IMR-90 (cell line): ENCODE data around the gene PXDC1. TPM values are rescaled to one million over a fixed set of nuclear protein-coding genes. Genes with fewer than 3 reads are reported as not detected.

Source experiments
- ATAC-seq: fragments of 200-7000 bp; cut with Tn5 transposase; 2 replicates; pipeline ENCODE4 v1.9.1; 2020; ENCODE audit warnings: low read depth, mild to moderate bottlenecking, moderate library complexity
- BruUV-seq: library from RNA; stranded (reverse); fragments of 400-500 nt; replicated peaks from 2 replicates; lab custom pipeline; 2021; lab: Mats Ljungman, UMichigan
- CTCF ChIA-PET: fragments of 300-600 bp; formaldehyde crosslinking; extraction: SDS; loops from one replicate; lab custom pipeline; 2021; ENCODE audit warnings: antibody characterized with exemption; lab: Yijun Ruan, JAX
- POLR2A ChIA-PET: fragments of 300-600 bp; sonication (Branson Sonifier 250); formaldehyde crosslinking; loops from one replicate; lab custom pipeline; 2022; ENCODE audit warnings: antibody characterized with exemption; ENCODE audit not compliant: unreplicated experiment; lab: Charles Lee
- DNase-seq: peaks from one replicate; pipeline ENCODE4 v3.0.0; 2013
- H2AFZ ChIP-seq: replicated peaks from 2 replicates; pipeline ENCODE3; 2013; ENCODE audit warnings: low read length, mild to moderate bottlenecking; ENCODE audit not compliant: poor library complexity
- H2AK5ac ChIP-seq: 2 replicates; pipeline ENCODE4 v1.6.1; 2013; ENCODE audit warnings: low read depth, low read length, inconsistent platforms
- H2AK9ac ChIP-seq: replicated peaks from 2 replicates; pipeline ENCODE3; 2013; ENCODE audit warnings: mild to moderate bottlenecking, low read depth, low read length, moderate library complexity; ENCODE audit not compliant: poor library complexity
- H2BK120ac ChIP-seq: 2 replicates; pipeline ENCODE4 v1.6.1; 2013; ENCODE audit warnings: low read depth, low read length, inconsistent platforms
- H2BK15ac ChIP-seq: 3 replicates; pipeline ENCODE4 v1.6.1; 2013; ENCODE audit warnings: low read depth, low read length, inconsistent platforms
- H2BK20ac ChIP-seq: 2 replicates; pipeline ENCODE4 v1.6.1; 2013; ENCODE audit warnings: low read depth, mild to moderate bottlenecking, inconsistent platforms, low read length, moderate library complexity
- H2BK5ac ChIP-seq: 2 replicates; pipeline ENCODE4 v1.6.1; 2013; ENCODE audit warnings: mild to moderate bottlenecking, low read depth, low read length, inconsistent platforms; ENCODE audit not compliant: poor library complexity, severe bottlenecking
- H3K14ac ChIP-seq: replicated peaks from 2 replicates; pipeline ENCODE4 v1.6.1; 2013; ENCODE audit warnings: low read depth, low read length, inconsistent platforms
- H3K18ac ChIP-seq: 2 replicates; pipeline ENCODE4 v1.6.1; 2013; ENCODE audit warnings: low read depth, low read length, control low read depth
- H3K23ac ChIP-seq: 2 replicates; pipeline ENCODE4 v1.6.1; 2013; ENCODE audit warnings: low read depth, low read length, inconsistent platforms
- H3K27ac ChIP-seq: 2 replicates; pipeline ENCODE4 v1.5.1; 2013; ENCODE audit warnings: mild to moderate bottlenecking, control low read depth, low read length; ENCODE audit not compliant: insufficient read depth
- H3K27me3 ChIP-seq: 2 replicates; pipeline ENCODE4 v1.6.1; 2013; ENCODE audit warnings: low read length; ENCODE audit not compliant: control insufficient read depth, insufficient read depth
- H3K36me3 ChIP-seq: 2 replicates; pipeline ENCODE4 v1.6.1; 2013; ENCODE audit warnings: low read length, mixed read lengths; ENCODE audit not compliant: control insufficient read depth, insufficient read depth
- H3K4ac ChIP-seq: 2 replicates; pipeline ENCODE4 v1.6.1; 2013; ENCODE audit warnings: low read depth, low read length, inconsistent platforms
- H3K4me1 ChIP-seq: 2 replicates; pipeline ENCODE4 v1.6.1; 2013; ENCODE audit warnings: low read length, mixed read lengths; ENCODE audit not compliant: control insufficient read depth, insufficient read depth
- H3K4me2 ChIP-seq: 2 replicates; pipeline ENCODE4 v1.6.1; 2013; ENCODE audit warnings: low read depth, mild to moderate bottlenecking, control low read depth, low read length, moderate library complexity
- H3K4me3 ChIP-seq: 2 replicates; pipeline ENCODE4 v1.5.1; 2013; ENCODE audit warnings: low read depth, mild to moderate bottlenecking, control low read depth, low read length, moderate library complexity; ENCODE audit not compliant: insufficient read depth
- H3K56ac ChIP-seq: 2 replicates; pipeline ENCODE4 v1.6.1; 2013; ENCODE audit warnings: low read length, inconsistent platforms; ENCODE audit not compliant: insufficient read depth; ENCODE audit errors: extremely low read depth
- H3K79me1 ChIP-seq, 2 experiments: 2 replicates each; pipeline ENCODE4 v1.6.1; 2013; ENCODE audit warnings: low read length in 2 of 2, inconsistent platforms in 1 of 2, low read depth in 1 of 2
- H3K9ac ChIP-seq: 2 replicates; pipeline ENCODE4 v1.6.1; 2013; ENCODE audit warnings: low read depth, low read length, control low read depth
- H3K9me1 ChIP-seq: 2 replicates; pipeline ENCODE4 v1.6.1; 2013; ENCODE audit warnings: low read length, inconsistent platforms; ENCODE audit not compliant: insufficient read depth
- H3K9me3 ChIP-seq: 2 replicates; pipeline ENCODE4 v1.6.1; 2013; ENCODE audit warnings: low read length; ENCODE audit not compliant: control insufficient read depth, insufficient read depth
- H4K20me1 ChIP-seq: 2 replicates; pipeline ENCODE4 v1.6.1; 2013; ENCODE audit warnings: low read length, inconsistent platforms; ENCODE audit not compliant: insufficient read depth
- H4K5ac ChIP-seq: 2 replicates; pipeline ENCODE4 v1.6.1; 2013; ENCODE audit warnings: mild to moderate bottlenecking, low read depth, low read length, control low read depth
- H4K8ac ChIP-seq, 2 experiments: 2 replicates each; pipeline ENCODE4 v1.6.1; 2013; ENCODE audit warnings: low read depth in 2 of 2, low read length in 2 of 2, control low read depth in 1 of 2, inconsistent platforms in 1 of 2
- H4K91ac ChIP-seq: 2 replicates; pipeline ENCODE4 v1.6.1; 2013; ENCODE audit warnings: low read depth, low read length, inconsistent platforms; ENCODE audit not compliant: insufficient read depth
- BHLHE40 ChIP-seq: fragments of 150-350 bp; IDR thresholded peaks from 2 replicates; pipeline ENCODE4 v1.6.1; 2016; ENCODE audit warnings: mild to moderate bottlenecking, low read depth, low read length
- CEBPB ChIP-seq: IDR thresholded peaks from 2 replicates; pipeline ENCODE4 v1.6.1; 2012; ENCODE audit warnings: low read depth, low read length, improper control_type of control experiment
- CHD1 ChIP-seq: IDR thresholded peaks from 2 replicates; pipeline ENCODE4 v1.6.1; 2012; ENCODE audit warnings: low read depth, low read length, improper control_type of control experiment
- CTCF ChIP-seq: conservative IDR thresholded peaks from 2 replicates; pipeline ENCODE4 v1.5.1; 2012; ENCODE audit warnings: mild to moderate bottlenecking, low read depth, low read length, improper control_type of control experiment
- ELK1 ChIP-seq: fragments of 150-350 bp; IDR thresholded peaks from 2 replicates; pipeline ENCODE4 v1.6.1; 2016; ENCODE audit warnings: low read depth, mild to moderate bottlenecking, low read length, moderate library complexity, borderline replicate concordance
- FOS ChIP-seq: fragments of 150-350 bp; IDR thresholded peaks from 2 replicates; pipeline ENCODE4 v1.6.1; 2016; ENCODE audit warnings: low read depth, low read length
- MAFK ChIP-seq: IDR thresholded peaks from 2 replicates; pipeline ENCODE4 v1.6.1; 2012; ENCODE audit warnings: low read depth, low read length, improper control_type of control experiment
- MAZ ChIP-seq: IDR thresholded peaks from 2 replicates; pipeline ENCODE4 v1.6.1; 2012; ENCODE audit warnings: low read depth, mild to moderate bottlenecking, low read length, improper control_type of control experiment, moderate library complexity, borderline replicate concordance
- MXI1 ChIP-seq: IDR thresholded peaks from 2 replicates; pipeline ENCODE4 v1.6.1; 2012; ENCODE audit warnings: low read depth, mild to moderate bottlenecking, low read length, moderate library complexity, borderline replicate concordance
- NFE2L2 ChIP-seq: fragments of 150-350 bp; IDR thresholded peaks from 2 replicates; pipeline ENCODE4 v1.6.1; 2016; ENCODE audit warnings: low read depth, mild to moderate bottlenecking, low read length
- POLR2A ChIP-seq: IDR thresholded peaks from 2 replicates; pipeline ENCODE4 v1.6.1; 2012; ENCODE audit warnings: mild to moderate bottlenecking, low read depth, low read length
- RAD21 ChIP-seq: IDR thresholded peaks from 2 replicates; pipeline ENCODE4 v1.6.1; 2012; ENCODE audit warnings: low read length, improper control_type of control experiment
- RCOR1 ChIP-seq: IDR thresholded peaks from 2 replicates; pipeline ENCODE4 v1.6.1; 2012; ENCODE audit warnings: mild to moderate bottlenecking, low read length, improper control_type of control experiment; ENCODE audit not compliant: insufficient replicate concordance
- RFX5 ChIP-seq: IDR thresholded peaks from 2 replicates; pipeline ENCODE4 v1.8.0; 2012; ENCODE audit warnings: low read depth, mild to moderate bottlenecking, low read length, moderate library complexity
- SMC3 ChIP-seq: fragments of 150-350 bp; IDR thresholded peaks from 2 replicates; pipeline ENCODE4 v1.6.1; 2016; ENCODE audit warnings: low read depth, mild to moderate bottlenecking, antibody characterized with exemption, low read length, moderate library complexity
- USF2 ChIP-seq: fragments of 150-350 bp; IDR thresholded peaks from 2 replicates; pipeline ENCODE4 v1.6.1; 2017; ENCODE audit warnings: mild to moderate bottlenecking, antibody characterized with exemption, low read length, low read depth
- WGBS, 2 experiments: methylation state at CpG; one replicate each; pipeline versions ENCODE4 v1.1.5 to v1.1.7; 2013; ENCODE audit warnings: missing lambda C conversion rate in 2 of 2; ENCODE audit not compliant: insufficient read length in 1 of 2; ENCODE audit errors: extremely low coverage in 2 of 2; 5-methylcytosine and 5-hydroxymethylcytosine counted together
- dilution Hi-C: fragments of 300-500 bp; cut with HindIII; formaldehyde crosslinking; loops from one replicate; pipeline ENCODE4 v1.14.3; 2018; ENCODE audit warnings: low sequenced_read_pairs; ENCODE audit not compliant: unreplicated experiment
- in situ Hi-C: fragments of 300-500 bp; cut with MboI; formaldehyde crosslinking; loops from 3 replicates; pipeline ENCODE4 v1.14.3; 2019; ENCODE audit warnings: low sequenced_read_pairs, inconsistent platforms, mixed read lengths
- intact Hi-C: fragments of 100-400 bp; cut with micrococcal nuclease; formaldehyde crosslinking; loops from 2 replicates; pipeline ENCODE4 v1.10.0; 2022
- polyA plus RNA-seq, 3 experiments: library from polyadenylated mRNA; depleted of rRNA; stranded (reverse); fragments of >200 nt; gene quantifications; 2 replicates each; pipeline ENCODE4 v1.2.3, GENCODE V29; 2012; ENCODE audit warnings: low replicate concordance in 1 of 3
- total RNA-seq: library from RNA; depleted of rRNA; stranded (reverse); fragments of >200 nt; gene quantifications from 2 replicates; pipeline ENCODE4 v1.2.3, GENCODE V29; 2012

Gene PXDC1
- total and polyA plus RNA-seq, 2 of the 4 experiments (the other 2 are of a cell fraction) = 63.3 to 72.2 TPM

GRCh38 chr6:3714111-3714510 lies 37.4 kb downstream of the PXDC1 start:
- no peaks in the 10 kb centered on the region for H4K20me1 ChIP-seq
- peaks cover 4% of the 10 kb centered on the region for H3K9me3 ChIP-seq
- TF ChIP-seq MAFK = no peak
- no peak for TF ChIP-seq RFX5
- no peak for TF ChIP-seq SMC3
- no peak for TF ChIP-seq RAD21
- TF ChIP-seq MAZ = no peak
- no peak for TF ChIP-seq NFE2L2
- no peak for TF ChIP-seq ELK1
- no peak for TF ChIP-seq CEBPB
- TF ChIP-seq BHLHE40 = no peak
- no peak for TF ChIP-seq CTCF
- no peak for TF ChIP-seq FOS
- no peak for TF ChIP-seq POLR2A
- TF ChIP-seq RCOR1 = no peak
- no peak for TF ChIP-seq USF2
- no peak for TF ChIP-seq CHD1
- TF ChIP-seq MXI1 = no peak
- no peak overlapping the region for H3K4me2 ChIP-seq
- no peak overlapping the region for H3K4me3 ChIP-seq
- no peak for DNase-seq
- H3K27me3 ChIP-seq = no peaks in the 10 kb centered on the region
- no peak overlapping the region for H2BK20ac ChIP-seq
- no peak overlapping the region for H3K18ac ChIP-seq
- H2BK120ac ChIP-seq = no peak overlapping the region
- in situ Hi-C loops = no loop called here
- ChIA-PET CTCF (no interaction called here), POLR2A (no interaction called here)
- ATAC-seq = no peak
- no peak overlapping the region for H3K23ac ChIP-seq
- no peak overlapping the region for H4K8ac ChIP-seq
- no peaks in the 10 kb centered on the region for H3K36me3 ChIP-seq
- intact Hi-C loops = no loop called here
- no peak overlapping the region for H3K27ac ChIP-seq
- no peaks in the 10 kb centered on the region; a peak in 1 of 4 replicates for H3K79me1 ChIP-seq
- H3K14ac ChIP-seq = no peak overlapping the region
- H3K56ac ChIP-seq = no peak overlapping the region
- no peak overlapping the region for H2AK5ac ChIP-seq
- no peak overlapping the region for H2AFZ ChIP-seq
- dilution Hi-C loops = no loop called here
- H3K9me1 ChIP-seq = no peaks in the 10 kb centered on the region
- 83% methylated on average over 1 of the region's 4 CpGs; no CpG with 5 or more reads in 1 of the 2 experiments for WGBS, 2 experiments
- no peak overlapping the region for H4K91ac ChIP-seq
- H3K9ac ChIP-seq = no peak overlapping the region
- no peak overlapping the region for H2BK5ac ChIP-seq
- H2BK15ac ChIP-seq = no peak overlapping the region
- no peaks in the 10 kb centered on the region; the same call in 1 of the 2 replicates for H3K4me1 ChIP-seq
- H3K4ac ChIP-seq = no peak overlapping the region
- no TSS peak for BruUV-seq
- no peak overlapping the region for H2AK9ac ChIP-seq
- H4K5ac ChIP-seq = no peak overlapping the region
